Activated CD4-positive, alpha-beta T cell treated with anti-CD3 and anti-CD28 coated beads, Interleukin-2, amount 50 U/mL, for 4 hours (primary cell): ENCODE data around the gene ALDH3A2.

Experiments used
- DNase-seq, 2 experiments: peaks; one replicate each; pipeline ENCODE4 v3.0.0-alpha.2; 2020

ALDH3A2 gene

GRCh38 chr17:19648475-19649273 lies at the start of gene ALDH3A2:
ALDH3A2 (plus strand) TSS chr17:19648751; CDS start chr17:19648972, 221 bp downstream.
- peak; percentile 92 to 93 for DNase-seq

- DNase-seq, result no peak
Measured at GRCh38 chr17:19610311-19610710, 38.2 kb upstream of the ALDH3A2 start.

GRCh38 chr17:19610879-19611278 lies 37.7 kb upstream of the ALDH3A2 start:
- no peak for DNase-seq

GRCh38 chr17:19613979-19614378 lies 34.6 kb upstream of the ALDH3A2 start:
- no peak for DNase-seq

GRCh38 chr17:19614900-19615299 lies 33.7 kb upstream of the ALDH3A2 start:
- DNase-seq, result no peak

GRCh38 chr17:19618015-19618414 lies 30.5 kb upstream of the ALDH3A2 start:
- DNase-seq, result no peak

GRCh38 chr17:19619705-19620325 lies 28.7 kb upstream of the ALDH3A2 start:
- DNase-seq, result no peak

- no peak for DNase-seq
Measured at GRCh38 chr17:19621697-19622096, 26.9 kb upstream of the ALDH3A2 start.

- no peak for DNase-seq
Measured at GRCh38 chr17:19626079-19626478, 22.5 kb upstream of the ALDH3A2 start.

GRCh38 chr17:19629449-19629848 lies 19.1 kb upstream of the ALDH3A2 start:
- DNase-seq, result no peak

- DNase-seq, result no peak
Measured at GRCh38 chr17:19630035-19630434, 18.5 kb upstream of the ALDH3A2 start.

GRCh38 chr17:19630661-19631060 lies 17.9 kb upstream of the ALDH3A2 start:
- DNase-seq, result no peak

- DNase-seq, result no peak
Measured at GRCh38 chr17:19631905-19632304, 16.6 kb upstream of the ALDH3A2 start.

- no peak for DNase-seq
Measured at GRCh38 chr17:19641687-19642372, 6.7 kb upstream of the ALDH3A2 start.

GRCh38 chr17:19642373-19642893 lies 6.1 kb upstream of the ALDH3A2 start:
- DNase-seq, result no peak

GRCh38 chr17:19644493-19645210 lies 3.9 kb upstream of the ALDH3A2 start:
- DNase-seq, result no peak

- peak; percentile 19 to 23 for DNase-seq
Measured at GRCh38 chr17:19645734-19646201, 2.8 kb upstream of the ALDH3A2 start.

- DNase-seq, result no peak
Measured at GRCh38 chr17:19646788-19647696, 1.5 kb upstream of the ALDH3A2 start.

- DNase-seq, result peak; percentile 12 to 13
Measured at GRCh38 chr17:19647697-19648474, 665 bp upstream of the ALDH3A2 start.

GRCh38 chr17:19649274-19649541 lies 657 bp downstream of the ALDH3A2 start:
- no peak for DNase-seq

- no peak for DNase-seq
Measured at GRCh38 chr17:19650826-19651225, 2.3 kb downstream of the ALDH3A2 start.
